A673 (cell line): ENCODE results near the gene BICD1. TPM values are rescaled to one million over a fixed set of nuclear protein-coding genes. Genes with fewer than 3 reads are reported as not detected.

Experiments used
- BruUV-seq: library from RNA; stranded (reverse); fragments of 400-500 nt; replicated peaks from 2 replicates; lab custom pipeline; 2021; lab: Mats Ljungman, UMichigan
- CTCF ChIA-PET: fragments of 300-600 bp; sonication (Branson Sonifier 250); formaldehyde crosslinking; loops from one replicate; lab custom pipeline; 2022; ENCODE audit warnings: antibody characterized with exemption; lab: Charles Lee
- POLR2A ChIA-PET: fragments of 300-600 bp; sonication (Branson Sonifier 250); formaldehyde crosslinking; loops from one replicate; lab custom pipeline; 2022; ENCODE audit warnings: antibody characterized with exemption; ENCODE audit not compliant: low non-redundant PET; lab: Charles Lee
- DNase-seq: peaks from one replicate; pipeline ENCODE4 v3.0.0-alpha.2; 2015; ENCODE audit warnings: low spot score
- H3K27ac ChIP-seq: fragments of 200-600 bp; sonication (generic); 2 replicates; pipeline ENCODE4 v1.5.1; 2016; ENCODE audit warnings: mixed run types, low read depth, mild to moderate bottlenecking, mixed read lengths, antibody characterized with exemption, low read length; ENCODE audit not compliant: poor library complexity, severe bottlenecking
- H3K27me3 ChIP-seq: fragments of 200-600 bp; sonication (generic); replicated peaks from 2 replicates; pipeline ENCODE4 v1.6.1; 2017; ENCODE audit warnings: mixed run types, low read depth, mild to moderate bottlenecking, mixed read lengths, antibody characterized with exemption, low read length; ENCODE audit not compliant: insufficient read depth, poor library complexity
- H3K36me3 ChIP-seq: fragments of 200-600 bp; sonication (generic); 2 replicates; pipeline ENCODE4 v1.6.1; 2016; ENCODE audit warnings: mixed run types, mild to moderate bottlenecking, mixed read lengths, antibody characterized with exemption, low read length; ENCODE audit not compliant: insufficient read depth, poor library complexity, severe bottlenecking
- H3K4me1 ChIP-seq: fragments of 200-600 bp; sonication (generic); 2 replicates; pipeline ENCODE4 v1.6.1; 2017; ENCODE audit warnings: mixed run types, mild to moderate bottlenecking, mixed read lengths, antibody characterized with exemption, low read length; ENCODE audit not compliant: insufficient read depth, poor library complexity, severe bottlenecking
- H3K4me3 ChIP-seq: fragments of 200-600 bp; sonication (generic); 2 replicates; pipeline ENCODE4 v1.5.1; 2016; ENCODE audit warnings: low read depth, mixed run types, mild to moderate bottlenecking, mixed read lengths, low read length; ENCODE audit not compliant: poor library complexity, severe bottlenecking
- H3K9me3 ChIP-seq: fragments of 200-600 bp; sonication (generic); 2 replicates; pipeline ENCODE4 v1.6.1; 2016; ENCODE audit warnings: mixed run types, low read depth, mild to moderate bottlenecking, mixed read lengths, antibody characterized with exemption, low read length; ENCODE audit not compliant: poor library complexity, severe bottlenecking
- CTCF ChIP-seq: fragments of 300-800, 200-600 bp; sonication (generic); conservative IDR thresholded peaks from 2 replicates; pipeline ENCODE4 v1.5.1; 2017; ENCODE audit warnings: low read depth, mild to moderate bottlenecking, antibody characterized with exemption, low read length, moderate library complexity, mixed read lengths
- EZH2 ChIP-seq: fragments of 200-600 bp; sonication (generic); IDR thresholded peaks from 2 replicates; pipeline ENCODE4 v1.6.1; 2017; ENCODE audit warnings: borderline replicate concordance, low read depth, mild to moderate bottlenecking, mixed read lengths, antibody characterized with exemption, low read length; ENCODE audit not compliant: poor library complexity, severe bottlenecking
- intact Hi-C: fragments of 100-400 bp; cut with micrococcal nuclease; formaldehyde crosslinking; loops from one replicate; pipeline ENCODE4 v1.10.0; 2022; ENCODE audit not compliant: unreplicated experiment
- total RNA-seq: library from RNA; stranded (reverse); gene quantifications from 2 replicates; pipeline ENCODE4 v1.2.3, GENCODE V29; 2021

BICD1 gene
- total RNA-seq, 1 experiment from 2014 or later = 50.2 TPM

- peak within 1 kb of the TSS; percentile 65 for H3K4me3 ChIP-seq
- no TSS peak for BruUV-seq
- CTCF ChIA-PET = interaction anchor here (0.6 kb wide), 1 partner anchor 1990 kb away, joined by 9 read pairs; no protein-coding TSS in a partner anchor
- no peak within 1 kb of the TSS for H3K27ac ChIP-seq
- DNase-seq = peak; percentile 91
- POLR2A ChIA-PET = interaction anchor here (0.6 kb wide), 3 partner anchors 8 to 269 kb away, joined by 3 to 4 read pairs (median 3); no protein-coding TSS in a partner anchor
- no peaks in the 10 kb centered on the region for H3K36me3 ChIP-seq
- peaks cover 12% of the 10 kb centered on the region for H3K4me1 ChIP-seq
- no peaks in the 10 kb centered on the region for H3K9me3 ChIP-seq
- intact Hi-C loops = no loop called here
- peaks cover 9% of the 10 kb centered on the region for H3K27me3 ChIP-seq
- TF ChIP-seq CTCF (peak; percentile 70), EZH2 (no peak)
Observed at GRCh38 chr12:32399370-32400113, 292.9 kb downstream of the BICD1 start, which contains the start of gene FGD4. Gene FGD4, plus strand, starts transcription at chr12:32399558.

- peaks cover 7% of the 10 kb centered on the region for H3K4me1 ChIP-seq
- no peaks in the 10 kb centered on the region for H3K36me3 ChIP-seq
- ChIA-PET POLR2A (interaction anchor here (0.6 kb wide), 2 partner anchors 8 to 22 kb away, joined by 3 to 4 read pairs; no protein-coding TSS in a partner anchor), CTCF (interaction anchor here (0.6 kb wide), 1 partner anchor 1989 kb away, joined by 9 read pairs; no protein-coding TSS in a partner anchor)
- H3K27me3 ChIP-seq = peaks cover 9% of the 10 kb centered on the region
- no TSS peak for BruUV-seq
- no peak for DNase-seq
- no peak overlapping the region for H3K27ac ChIP-seq
- TF ChIP-seq CTCF (no peak), EZH2 (no peak)
- H3K9me3 ChIP-seq = no peaks in the 10 kb centered on the region
- intact Hi-C loops = no loop called here
- peak overlapping the region; percentile 65 for H3K4me3 ChIP-seq
Observed at GRCh38 chr12:32400114-32400672, 293.5 kb downstream of the BICD1 start.

GRCh38 chr12:32400866-32401265 lies 294.2 kb downstream of the BICD1 start:
- POLR2A ChIA-PET = no interaction called here
- Histone ChIP-seq H3K9me3 (no peaks in the 10 kb centered on the region), H3K27me3 (peaks cover 9% of the 10 kb centered on the region), H3K36me3 (no peaks in the 10 kb centered on the region), H3K4me1 (peaks cover under 1% of the 10 kb centered on the region), H3K27ac (no peak overlapping the region), H3K4me3 (no peak overlapping the region)
- intact Hi-C loops = no loop called here
- TF ChIP-seq CTCF = no peak
- TF ChIP-seq EZH2 = no peak
- DNase-seq = no peak
- CTCF ChIA-PET = interaction anchor here (0.6 kb wide), 2 partner anchors 184 to 355 kb away, joined by 3 read pairs; partner anchors contain the start of gene YARS2
- BruUV-seq = no TSS peak
